HG02840 (cell line): ENCODE results near the gene EXOSC10.
"Not testable (repeated sequence)": the region's sequence is repeated elsewhere in the genome, so short reads cannot be mapped to it uniquely, and the experiment has no call there.

ENCODE experiments used
- ATAC-seq: cut with Tn5 transposase; IDR thresholded peaks from one replicate; pipeline ENCODE4 v1.9.1; 2021; ENCODE audit warnings: mild to moderate bottlenecking, moderate library complexity, moderate number of reproducible peaks; ENCODE audit not compliant: unreplicated experiment, low FRiP score

Gene EXOSC10

DNA sequence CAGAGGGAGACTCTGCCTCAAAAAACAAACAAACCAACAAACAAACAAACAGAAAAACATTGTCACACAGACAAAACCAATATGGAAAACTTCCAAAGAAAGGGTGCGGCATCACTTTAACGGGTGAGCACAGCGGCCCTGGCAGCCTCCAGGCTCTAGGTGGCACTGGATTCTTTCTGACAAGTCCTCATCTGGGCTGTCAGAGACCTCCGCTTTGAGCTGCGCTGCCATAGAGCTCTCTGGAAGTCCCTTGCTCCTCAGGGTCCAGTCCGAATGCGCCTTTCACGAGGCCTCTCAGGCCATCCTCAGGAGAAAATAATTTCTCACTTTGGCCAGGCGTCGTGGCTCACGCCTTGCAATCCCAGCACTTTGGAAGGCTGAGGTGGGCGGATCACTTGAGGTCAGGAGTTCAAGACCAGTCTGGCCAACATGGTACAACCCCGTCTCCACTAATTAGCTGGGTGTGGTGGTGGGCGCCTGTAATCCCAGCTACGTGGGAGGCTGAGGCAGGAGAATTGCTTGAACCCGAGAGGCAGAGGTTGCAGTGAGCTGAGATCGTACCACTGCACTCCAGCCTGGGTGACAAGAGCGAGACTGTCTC, 35.6 kb downstream of the EXOSC10 start:
- not testable (repeated sequence) for ATAC-seq

DNA sequence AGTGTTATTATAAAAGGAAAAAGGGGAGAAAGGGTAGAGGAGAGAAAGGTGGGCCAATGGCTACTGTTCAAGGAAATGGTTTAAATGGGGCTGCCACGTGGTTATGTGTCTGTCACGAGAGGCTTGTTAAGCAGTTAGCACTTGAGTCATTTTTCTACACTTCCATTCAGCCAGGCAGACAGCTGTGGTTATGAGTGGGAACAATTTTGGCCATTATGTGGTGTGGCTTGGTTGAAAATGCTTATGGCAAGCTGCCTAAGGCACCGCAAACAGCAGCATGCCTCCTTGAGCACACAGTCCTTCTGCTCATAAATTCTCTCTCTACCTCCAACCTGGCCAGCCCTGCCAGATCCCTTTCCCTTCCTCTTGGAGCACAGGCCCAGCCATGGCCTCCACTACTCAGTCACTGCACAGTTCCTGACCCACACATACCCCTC, 36.7 kb downstream of the EXOSC10 start:
- ATAC-seq = no peak

DNA sequence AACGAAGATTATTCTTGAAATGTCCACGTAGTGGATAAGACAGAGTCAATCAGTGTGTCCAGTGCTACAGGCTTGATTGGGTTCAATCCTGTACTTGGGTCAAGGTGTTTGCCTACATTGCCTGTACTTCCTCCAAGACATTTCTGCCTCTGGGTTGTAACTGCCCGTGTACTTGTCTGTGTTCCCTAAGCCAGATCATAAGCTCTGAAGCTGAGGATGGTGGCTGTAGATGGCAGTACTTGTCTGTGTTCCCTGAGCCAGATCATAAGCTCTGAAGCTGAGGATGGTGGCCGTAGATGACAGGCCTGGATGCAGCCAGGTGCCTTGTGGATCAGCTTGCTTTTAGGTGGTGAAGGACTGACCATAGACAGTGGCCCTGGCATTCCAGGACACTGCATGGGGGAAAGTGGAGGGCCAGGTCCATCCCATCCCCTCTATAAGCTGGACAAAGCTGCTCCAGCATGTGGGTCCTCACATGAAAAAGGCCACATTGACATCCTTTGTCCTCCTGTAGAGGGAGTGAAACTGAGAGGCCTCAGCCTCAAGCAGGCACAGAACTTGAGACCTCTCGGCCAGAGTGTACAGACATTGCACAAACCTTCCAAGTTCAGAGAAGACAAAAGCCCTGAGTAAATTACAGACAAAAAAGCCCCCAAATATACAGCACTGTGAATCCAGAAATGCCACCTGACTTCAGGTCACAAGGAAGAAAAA, 37.9 kb downstream of the EXOSC10 start:
- no peak for ATAC-seq

DNA sequence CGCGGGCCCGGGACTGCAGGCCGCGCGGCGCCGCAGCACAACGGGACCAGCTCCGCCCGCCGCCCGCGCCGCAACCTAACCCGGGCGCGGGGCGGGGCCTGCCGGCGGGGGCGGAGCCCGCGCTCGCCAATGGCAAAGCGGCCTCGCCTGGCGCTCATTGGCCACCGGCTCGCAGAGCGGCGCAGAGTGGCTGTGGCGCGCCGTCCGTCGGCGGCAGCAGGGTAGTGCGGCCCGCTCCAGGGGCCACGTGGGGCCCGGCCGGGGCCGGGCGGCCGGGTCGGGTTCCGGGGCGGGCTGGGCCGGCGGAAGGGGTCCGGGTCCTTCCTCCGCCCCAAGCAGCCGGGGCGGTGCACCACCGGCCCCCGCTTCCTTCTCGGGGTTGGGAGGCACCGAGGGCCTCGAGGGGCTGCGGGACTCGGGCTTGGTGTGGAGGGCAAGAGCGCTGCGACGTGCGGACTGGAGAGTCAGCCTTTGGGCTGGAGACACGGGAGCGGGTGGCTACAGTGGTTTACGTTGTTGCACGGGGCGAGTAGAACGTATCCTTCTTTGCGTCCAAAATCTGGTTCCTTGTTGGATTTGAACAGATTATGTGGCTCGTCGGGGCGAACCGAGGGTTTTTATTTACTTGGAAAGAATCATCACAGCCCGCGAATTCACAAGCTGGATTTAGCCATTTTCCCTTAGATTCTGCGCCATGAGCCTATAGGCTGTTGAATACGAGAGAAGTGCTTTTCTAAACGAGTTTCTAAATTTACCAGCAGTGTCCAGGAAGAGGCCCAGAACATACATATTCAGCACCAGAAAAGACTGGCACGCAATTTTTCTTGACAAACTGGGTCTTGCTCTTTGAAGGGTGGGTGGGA, 39.5 kb downstream of the EXOSC10 start, which contains the start of gene SRM:
Gene SRM (minus strand): TSS at position 51 of the 863 bp plus-strand sequence. CDS start 75 bp downstream, outside the sequence.
- ATAC-seq = peak; percentile 82

DNA sequence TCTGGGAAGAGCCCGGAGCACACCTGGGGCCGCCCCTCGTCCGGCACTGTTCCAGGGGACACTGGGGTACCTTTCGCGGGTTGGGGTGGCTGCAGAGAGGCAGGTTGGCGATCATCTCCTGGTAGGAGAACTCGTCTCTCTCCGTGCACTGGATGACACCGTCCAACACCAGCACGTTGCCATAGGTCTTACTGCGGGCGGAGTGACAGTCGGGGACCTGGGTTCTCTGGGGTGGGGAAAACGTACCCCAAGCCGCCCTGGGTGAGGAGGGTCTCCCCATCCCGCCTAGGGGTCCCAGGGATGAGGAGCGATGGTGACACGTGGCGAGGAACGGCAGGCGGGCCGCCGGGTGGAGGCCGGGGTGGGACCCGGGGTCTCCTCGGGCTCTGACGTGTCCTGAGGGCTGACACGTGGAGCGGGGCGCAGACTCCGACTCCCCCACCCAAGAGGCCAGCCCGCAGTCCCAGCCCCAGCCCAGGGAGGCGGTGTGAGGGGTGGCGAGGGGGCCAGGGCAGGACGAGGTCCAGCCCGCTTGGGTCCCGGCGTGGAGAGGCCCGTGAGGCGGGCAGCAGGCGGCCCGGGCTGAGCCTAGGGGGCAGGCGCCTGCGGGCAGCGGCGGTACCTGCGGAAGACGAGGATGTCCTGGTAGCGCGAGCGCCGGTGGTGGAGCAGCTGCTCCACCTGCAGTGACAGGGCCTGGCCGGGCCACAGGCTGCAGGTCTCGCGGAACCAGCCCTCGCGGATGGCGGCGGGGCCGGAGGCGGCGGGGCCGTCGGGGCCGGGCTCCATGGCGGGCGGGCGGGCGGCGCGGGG, 40.3 kb downstream of the EXOSC10 start:
- peak; percentile 17 for ATAC-seq

DNA sequence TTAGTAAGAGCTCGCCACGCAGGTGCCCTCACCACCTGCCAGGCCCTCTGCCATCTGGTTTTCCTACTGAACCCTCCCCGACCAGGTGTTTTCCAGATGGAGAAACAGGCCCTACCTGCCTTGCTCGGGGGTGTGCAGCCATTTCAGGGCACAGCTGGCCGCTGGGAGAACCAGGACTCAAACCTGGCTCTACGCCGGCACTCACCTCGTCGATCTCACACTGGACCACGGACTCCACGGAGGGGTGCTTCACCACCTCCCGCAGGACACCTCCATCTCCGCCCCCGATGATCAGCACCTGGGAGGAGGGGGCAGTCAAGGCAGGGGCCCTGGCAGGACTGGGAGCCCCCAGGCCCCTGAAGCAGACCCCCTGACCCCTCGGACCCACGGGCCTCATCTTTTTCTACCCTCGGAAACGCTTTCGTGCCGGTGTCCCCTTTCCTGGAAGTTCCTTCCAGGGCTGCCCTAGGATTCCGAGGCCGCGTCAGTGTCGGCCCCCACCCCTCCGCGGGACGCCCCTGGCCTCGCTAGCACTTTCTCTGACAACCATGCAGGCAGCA, 41.0 kb downstream of the EXOSC10 start:
- ATAC-seq = no peak

DNA sequence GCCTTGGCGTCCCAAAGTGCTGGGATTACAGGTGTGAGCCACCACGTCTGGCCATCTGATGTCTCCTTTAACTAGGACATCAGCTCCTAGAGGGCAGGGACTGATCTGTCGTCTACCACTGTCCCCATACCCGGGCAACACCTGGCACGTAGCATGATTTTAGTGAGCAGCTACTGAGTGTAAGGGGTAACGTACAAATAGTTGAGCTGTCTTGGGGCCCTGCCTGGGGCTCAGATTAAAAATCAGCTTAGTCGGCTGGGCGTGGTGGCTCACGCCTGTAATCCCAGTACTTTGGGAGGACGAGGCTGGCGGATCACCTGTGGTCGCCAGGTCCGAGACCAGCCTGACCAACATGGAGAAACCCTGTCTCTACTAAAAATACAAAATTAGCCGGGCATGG, 41.6 kb downstream of the EXOSC10 start:
- no peak for ATAC-seq

DNA sequence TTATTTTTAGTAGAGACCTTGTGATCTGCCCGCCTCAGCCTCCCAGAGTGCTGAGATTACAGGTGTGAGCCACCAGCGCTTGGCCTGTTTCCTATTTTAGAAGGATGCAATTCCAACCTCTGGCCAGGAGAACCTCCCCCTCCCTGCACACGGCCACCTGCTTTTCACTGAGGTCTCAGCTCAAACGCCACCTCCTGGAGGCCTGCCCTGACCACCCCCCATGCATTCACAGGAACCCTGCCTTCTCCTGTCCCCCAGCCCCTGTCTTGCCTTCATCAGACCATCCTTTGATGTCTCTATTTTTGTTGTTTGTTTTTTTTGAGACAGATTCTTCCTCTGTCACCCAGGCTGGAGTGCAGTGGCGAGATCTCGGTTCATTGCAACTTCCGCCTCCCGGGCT, 42.2 kb downstream of the EXOSC10 start:
- no peak for ATAC-seq

DNA sequence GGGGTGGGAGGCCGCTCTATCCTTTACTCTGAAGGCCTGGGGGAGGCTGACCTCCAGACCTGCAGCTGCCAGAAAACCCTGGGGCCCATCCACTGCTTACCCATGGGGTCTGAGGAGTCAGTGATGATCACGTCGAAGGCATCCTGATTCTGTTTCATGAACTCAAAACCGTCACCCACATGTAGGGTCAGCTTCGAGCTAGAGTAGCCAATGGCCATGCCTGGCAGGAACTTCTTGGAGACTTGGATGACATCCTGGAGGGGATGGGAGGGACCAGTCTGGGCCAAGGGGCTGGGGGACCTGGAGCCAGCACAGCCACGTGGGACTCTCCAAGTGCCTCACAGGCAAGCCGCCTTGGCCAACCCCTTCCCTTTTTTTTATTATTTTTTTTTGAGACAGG, 43.2 kb downstream of the EXOSC10 start:
- ATAC-seq = no peak

DNA sequence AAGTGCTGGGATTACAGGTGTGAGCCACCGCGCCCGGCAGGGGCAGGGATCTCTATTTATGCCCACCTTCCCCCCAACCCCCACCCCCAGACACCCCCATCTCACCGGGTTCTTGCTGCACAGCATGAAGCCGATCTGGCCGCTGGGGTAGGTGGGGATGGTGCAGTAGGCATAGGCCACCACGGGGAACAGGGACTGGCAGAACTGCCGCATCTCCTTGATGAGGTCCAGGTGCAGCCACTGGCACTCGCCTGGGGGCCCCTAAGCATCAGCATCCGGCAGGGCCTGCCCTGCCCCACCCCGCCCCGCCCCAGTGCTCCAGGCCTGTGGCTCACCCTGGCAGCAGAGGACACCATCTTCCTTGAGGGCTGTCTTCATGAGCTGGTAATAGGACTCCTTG, 44.0 kb downstream of the EXOSC10 start:
- no peak for ATAC-seq

DNA sequence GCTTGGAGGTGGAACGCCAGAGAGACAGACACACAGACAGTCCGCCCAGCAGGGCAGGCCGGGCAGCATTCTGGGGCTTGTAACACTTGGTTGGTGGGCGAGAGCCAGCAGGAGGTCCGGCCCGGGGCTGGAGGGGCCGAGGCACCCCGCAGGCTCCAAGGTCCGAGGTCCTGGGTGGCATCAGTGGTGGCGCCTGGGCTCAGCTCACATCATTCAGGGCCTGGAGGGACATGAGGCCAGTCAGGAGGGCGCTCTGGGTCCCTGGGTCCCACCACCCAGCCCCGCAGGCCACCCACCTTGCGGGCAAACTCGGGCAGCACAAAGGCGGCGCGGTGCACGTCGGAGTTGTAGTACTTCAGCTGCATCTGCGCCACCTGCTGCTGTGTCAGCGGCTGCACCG, 45.0 kb downstream of the EXOSC10 start:
- no peak for ATAC-seq

DNA sequence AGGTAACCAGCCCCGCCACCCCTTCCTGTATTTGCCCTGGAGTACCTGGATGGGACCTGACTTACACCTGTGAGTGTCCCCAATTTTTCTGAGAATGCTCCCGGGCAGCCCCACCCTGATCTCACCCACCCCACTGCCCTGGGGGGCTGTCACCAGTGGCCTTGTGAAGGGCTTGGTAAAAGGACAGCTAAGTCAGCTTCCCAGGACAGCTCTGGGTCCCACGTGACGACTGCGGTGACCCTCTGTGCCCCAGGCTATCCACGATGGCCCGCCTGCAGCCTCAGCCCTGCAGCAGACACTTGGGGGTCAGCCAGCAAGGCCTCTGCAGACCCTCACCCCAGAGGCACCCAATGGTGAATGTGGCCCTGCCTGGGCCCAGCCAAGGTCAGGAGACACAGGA, 45.5 kb downstream of the EXOSC10 start:
- ATAC-seq = no peak

DNA sequence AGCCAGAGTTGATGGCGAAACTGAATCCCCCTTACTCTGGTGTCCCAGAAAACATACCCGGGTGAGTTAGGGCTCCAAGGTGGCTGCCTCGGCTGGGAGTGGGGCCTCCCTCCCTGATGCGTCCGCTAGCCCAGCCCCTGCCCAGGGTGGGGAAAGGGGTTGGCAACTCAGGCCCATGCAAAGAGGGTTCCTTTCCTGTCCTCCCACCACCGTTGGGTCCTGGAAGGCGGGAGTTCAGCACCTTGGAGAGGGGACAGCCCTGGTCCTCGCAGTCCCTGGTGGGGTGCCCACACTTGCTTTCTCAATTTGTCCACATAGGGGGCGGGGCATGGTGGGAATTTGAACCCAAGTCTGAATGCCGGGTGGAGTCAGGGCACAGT, 45.9 kb downstream of the EXOSC10 start:
- no peak for ATAC-seq

DNA sequence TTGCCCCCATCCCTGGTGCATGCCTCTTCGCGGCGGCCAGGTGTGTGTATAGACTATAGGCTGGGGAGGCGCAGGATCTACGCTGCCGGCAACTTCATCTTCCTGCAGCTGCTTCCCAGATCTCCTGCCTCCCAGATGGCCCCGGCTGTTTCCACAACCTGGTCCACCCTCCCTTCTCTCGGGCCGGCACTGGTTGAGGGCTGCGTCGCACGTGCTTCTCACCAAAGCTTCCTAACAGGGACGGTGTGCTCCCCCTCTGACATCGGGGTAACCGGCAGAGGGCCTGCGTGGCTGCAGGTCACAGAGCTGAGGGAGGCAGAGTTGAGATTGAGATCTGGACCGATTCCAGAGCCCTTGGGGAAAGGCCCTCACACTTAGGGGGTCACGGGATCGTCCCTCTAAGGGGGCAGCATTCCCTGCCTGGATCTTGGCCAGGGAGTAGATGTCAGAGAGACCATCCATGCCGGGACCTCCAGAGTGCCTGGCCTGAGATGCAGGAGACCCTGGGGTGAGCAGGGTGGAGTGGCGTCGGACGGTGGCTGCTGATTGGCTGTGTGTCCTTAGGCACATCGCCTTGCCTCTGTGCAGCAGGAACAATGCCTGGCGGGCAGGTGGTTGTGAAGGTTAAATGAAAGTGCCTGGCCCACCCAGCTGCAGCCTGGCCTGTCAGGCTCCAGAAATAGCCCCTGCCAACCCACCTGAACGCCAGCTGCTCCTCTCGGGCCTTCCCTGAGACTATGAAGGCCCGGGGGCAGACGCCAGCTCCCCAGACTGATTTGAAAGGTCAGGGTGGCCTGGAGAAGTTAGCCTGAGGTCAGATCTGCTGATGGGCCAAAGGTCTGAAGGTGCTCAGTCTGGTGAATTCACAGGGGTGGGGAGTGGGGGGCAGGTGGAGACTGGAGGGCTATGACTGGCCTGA, 46.6 kb downstream of the EXOSC10 start:
- ATAC-seq = no peak

DNA sequence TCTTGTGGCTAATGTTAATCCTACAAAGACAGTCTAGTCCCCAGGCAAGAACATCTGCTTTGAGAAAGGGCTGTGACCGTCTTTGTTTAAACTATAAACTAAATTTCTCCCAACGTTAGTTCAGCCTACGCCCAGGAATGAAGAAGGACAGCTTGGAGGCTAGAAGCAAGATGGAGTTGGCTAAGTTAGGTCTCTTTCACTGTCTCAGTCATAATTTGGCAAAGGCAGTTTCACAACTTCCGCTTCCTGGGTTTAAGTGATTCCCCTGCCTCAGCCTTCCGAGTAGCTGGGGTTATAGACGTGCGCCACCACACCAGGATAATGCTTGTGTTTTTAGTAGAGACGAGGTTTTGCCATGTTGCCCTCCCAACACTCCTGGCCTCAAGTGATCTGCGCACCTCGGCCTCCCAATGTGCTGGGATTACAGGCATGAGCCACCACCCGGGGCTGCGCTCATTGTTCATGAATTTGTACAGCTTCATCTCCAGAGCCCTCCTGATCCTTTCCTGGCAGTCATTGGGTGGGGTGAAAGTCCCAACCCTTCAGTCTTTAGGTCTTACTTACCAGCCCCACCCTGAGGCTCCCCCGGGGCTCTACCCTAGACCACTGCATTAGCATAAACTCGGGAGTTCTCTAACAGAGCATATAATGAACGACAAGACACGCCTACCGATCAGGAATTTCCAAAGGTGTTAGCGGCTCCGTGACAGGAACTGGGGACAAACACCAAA, 47.7 kb downstream of the EXOSC10 start:
- no peak for ATAC-seq

DNA sequence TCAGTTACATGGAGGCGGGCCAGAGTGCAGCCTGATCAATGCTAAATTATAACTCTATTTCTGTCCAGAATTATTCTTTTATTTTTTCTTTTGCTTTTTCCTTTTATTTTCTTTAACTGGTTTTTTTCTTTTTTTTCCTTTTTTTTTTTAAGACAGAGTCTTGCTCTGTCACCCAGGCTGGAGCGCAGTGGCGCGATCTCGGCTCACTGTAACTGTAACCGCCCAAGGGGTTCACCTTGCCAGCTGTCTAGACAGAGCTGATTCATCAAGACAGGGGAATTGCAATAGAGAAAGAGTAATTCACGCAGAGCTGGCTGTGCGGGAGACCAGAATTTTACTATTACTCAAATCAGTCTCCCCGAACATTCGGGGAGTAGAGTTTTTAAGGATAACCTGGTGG, 48.5 kb downstream of the EXOSC10 start:
- not testable (repeated sequence) for ATAC-seq

DNA sequence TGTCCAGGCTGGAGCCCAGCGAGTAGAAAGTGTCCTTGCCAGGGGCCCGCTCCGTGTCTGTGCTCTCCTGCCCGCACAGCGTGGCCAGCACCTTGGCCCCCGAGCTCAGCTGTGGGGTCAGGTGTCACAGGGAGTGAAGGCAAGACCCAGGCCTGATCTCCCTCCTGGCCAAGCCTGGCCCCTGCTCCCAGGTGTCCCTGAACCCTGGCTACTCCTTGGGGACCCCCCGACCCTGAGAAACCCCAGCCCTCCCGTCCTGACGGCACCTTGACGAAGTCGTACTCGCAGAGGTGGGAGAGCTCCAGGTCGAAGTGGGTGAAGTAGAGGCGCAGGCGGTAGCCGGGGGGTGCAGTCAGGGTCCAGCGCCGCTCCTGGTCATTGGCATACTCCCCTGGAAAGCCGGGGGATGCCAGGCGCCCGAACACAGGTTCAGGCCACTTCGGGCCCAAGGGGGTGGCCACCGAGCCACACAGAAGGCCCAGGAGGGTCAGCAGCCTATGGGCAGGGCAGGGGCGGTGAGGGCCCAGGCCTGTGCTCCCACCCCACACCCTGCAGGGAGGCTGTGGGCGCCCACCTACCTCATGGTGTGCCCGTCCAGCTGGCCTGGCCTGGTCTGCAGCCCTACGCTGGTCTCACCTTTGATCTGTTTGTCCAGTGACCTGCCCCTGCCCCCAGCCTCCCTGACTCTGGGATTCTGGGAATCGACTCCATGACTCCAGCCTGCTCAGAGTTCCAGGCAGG, 52.9 kb downstream of the EXOSC10 start, which contains the start of gene MASP2:
Gene MASP2 (minus strand): TSS at position 615 of the 741 bp plus-strand sequence. CDS start 32 bp downstream, at position 583.
- no peak for ATAC-seq

DNA sequence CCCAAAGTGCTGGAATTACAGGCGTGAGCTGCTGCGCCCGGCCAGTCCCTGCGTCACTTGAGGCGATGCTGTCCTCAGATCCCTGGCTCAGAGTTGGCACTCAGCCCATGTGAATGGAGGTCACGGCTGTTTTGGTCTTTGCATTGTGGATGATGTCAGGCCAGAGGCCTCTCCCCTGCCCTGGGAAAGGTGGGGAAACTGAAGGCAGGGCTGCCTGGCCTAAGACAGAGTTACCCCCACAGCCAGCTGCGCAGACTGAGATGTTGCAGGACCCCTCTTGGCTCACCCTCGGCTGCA, 53.5 kb downstream of the EXOSC10 start:
- ATAC-seq = no peak
